H1 (cell line): ENCODE measurements around the gene CFAP100. TPM values are rescaled to one million over a fixed set of nuclear protein-coding genes. Genes with fewer than 3 reads are reported as not detected.

Experiments
- CTCF ChIA-PET: fragments of 300-600 bp; sonication (Branson Sonifier 250); formaldehyde crosslinking; loops from one replicate; lab custom pipeline; 2021; ENCODE audit not compliant: partially characterized antibody; lab: Charles Lee
- POLR2A ChIA-PET: fragments of 300-600 bp; sonication (Branson Sonifier 250); formaldehyde crosslinking; loops from one replicate; lab custom pipeline; 2021; ENCODE audit warnings: inconsistent platforms; ENCODE audit not compliant: partially characterized antibody; lab: Charles Lee
- DNase-seq, 2 experiments: peaks; one replicate each; pipeline versions ENCODE4 v3.0.0 to v3.0.0-alpha.2; 2010 to 2022; ENCODE audit warnings: low spot score in 2 of 2, low read depth in 1 of 2, mixed read lengths in 1 of 2
- FAIRE-seq: peaks from 2 replicates; lab custom pipeline; 2011; peaks lifted over from hg19 to GRCh38; lab: Jason Lieb, UNC
- H2AFZ ChIP-seq: 2 replicates; pipeline ENCODE4 v1.8.1; 2012; ENCODE audit warnings: low read length, inconsistent platforms
- H2AK5ac ChIP-seq: 2 replicates; pipeline ENCODE4 v1.6.1; 2013; ENCODE audit warnings: low read depth, low read length
- H2BK120ac ChIP-seq: replicated peaks from 2 replicates; pipeline ENCODE3; 2013; ENCODE audit warnings: low read depth, low read length, inconsistent platforms
- H2BK12ac ChIP-seq: 2 replicates; pipeline ENCODE4 v1.6.1; 2013; ENCODE audit warnings: low read depth, low read length
- H2BK15ac ChIP-seq: 2 replicates; pipeline ENCODE4 v1.6.1; 2013; ENCODE audit warnings: low read length
- H2BK20ac ChIP-seq: 2 replicates; pipeline ENCODE4 v1.6.1; 2013; ENCODE audit warnings: low read length
- H2BK5ac ChIP-seq: 2 replicates; pipeline ENCODE4 v1.6.1; 2013; ENCODE audit warnings: low read depth, low read length
- H3K14ac ChIP-seq: 2 replicates; pipeline ENCODE4 v1.6.1; 2013; ENCODE audit warnings: inconsistent platforms; ENCODE audit not compliant: insufficient read length
- H3K18ac ChIP-seq: 2 replicates; pipeline ENCODE4 v1.6.1; 2013; ENCODE audit warnings: low read length; ENCODE audit errors: extremely low read depth
- H3K23ac ChIP-seq: 2 replicates; pipeline ENCODE4 v1.6.1; 2013; ENCODE audit warnings: inconsistent platforms; ENCODE audit not compliant: insufficient read length
- H3K23me2 ChIP-seq: 2 replicates; pipeline ENCODE4 v1.6.1; 2013; ENCODE audit warnings: low read depth, low read length
- H3K27ac ChIP-seq: 2 replicates; pipeline ENCODE4 v1.6.1; 2011; ENCODE audit warnings: low read depth, low read length, inconsistent platforms
- H3K27me3 ChIP-seq, 4 experiments: replicated peaks in 1 of 4; 1 replicate in 1 of 4; 2 replicates in 3 of 4; pipeline versions ENCODE4 v1.6.1 to v1.8.1; 2011 to 2013; ENCODE audit warnings: low read length in 3 of 4, mild to moderate bottlenecking in 3 of 4, inconsistent platforms in 2 of 4, mixed read lengths in 2 of 4, moderate library complexity in 1 of 4; ENCODE audit not compliant: control insufficient read depth in 3 of 4, insufficient read depth in 3 of 4; ENCODE audit errors: extremely low read depth in 1 of 4
- H3K36me3 ChIP-seq, 4 experiments: 2 replicates each; pipeline versions ENCODE4 v1.6.1 to v1.8.1; 2011 to 2013; ENCODE audit warnings: mild to moderate bottlenecking in 4 of 4, low read length in 3 of 4, moderate library complexity in 2 of 4, control low read depth in 1 of 4, inconsistent platforms in 1 of 4; ENCODE audit not compliant: insufficient read depth in 4 of 4, control insufficient read depth in 2 of 4
- H3K4ac ChIP-seq: replicated peaks from 2 replicates; pipeline ENCODE3; 2013; ENCODE audit warnings: low read length, low read depth, mixed read lengths, inconsistent platforms; ENCODE audit not compliant: insufficient read length
- H3K4me1 ChIP-seq, 4 experiments: replicated peaks in 1 of 4; 1 replicate in 1 of 4; 2 replicates in 3 of 4; pipeline versions ENCODE4 v1.6.1 to v1.8.1; 2011 to 2013; ENCODE audit warnings: low read length in 3 of 4, inconsistent platforms in 2 of 4, mixed read lengths in 1 of 4; ENCODE audit not compliant: insufficient read depth in 4 of 4, control insufficient read depth in 3 of 4
- H3K4me2 ChIP-seq, 2 experiments: 2 replicates each; pipeline versions ENCODE4 v1.6.1 to v1.8.1; 2011 to 2013; ENCODE audit warnings: low read depth in 2 of 2, low read length in 2 of 2, control low read depth in 1 of 2, inconsistent platforms in 1 of 2, mild to moderate bottlenecking in 1 of 2; ENCODE audit not compliant: insufficient read depth in 1 of 2
- H3K4me3 ChIP-seq, 4 experiments: fragments of 200-600, 300-600 bp in 1 of 4; sonication (generic), shearing (Covaris generic), sonication (Bioruptor Twin) in 1 of 4; 2 replicates each; pipeline versions ENCODE4 v1.5.1 to v1.8.1; 2011 to 2016; ENCODE audit warnings: low read length in 4 of 4, low read depth in 3 of 4, control low read depth in 2 of 4, inconsistent platforms in 2 of 4, mild to moderate bottlenecking in 2 of 4, mixed read lengths in 1 of 4, moderate library complexity in 1 of 4; ENCODE audit not compliant: insufficient read depth in 2 of 4; ENCODE audit errors: extremely low read depth in 1 of 4
- H3K56ac ChIP-seq: replicated peaks from 2 replicates; pipeline ENCODE3; 2013; ENCODE audit warnings: low read depth, mild to moderate bottlenecking, mixed read lengths, low read length, inconsistent platforms; ENCODE audit not compliant: insufficient read length
- H3K79me1 ChIP-seq: 2 replicates; pipeline ENCODE4 v1.6.1; 2013; ENCODE audit warnings: low read depth, low read length, control low read depth
- H3K79me2 ChIP-seq, 2 experiments: 2 replicates each; pipeline versions ENCODE4 v1.6.1 to v1.8.1; 2012 to 2013; ENCODE audit warnings: low read length in 2 of 2, mild to moderate bottlenecking in 2 of 2, inconsistent platforms in 1 of 2; ENCODE audit not compliant: insufficient read depth in 2 of 2, control insufficient read depth in 1 of 2
- H3K9ac ChIP-seq, 4 experiments: replicated peaks in 1 of 4; 1 replicate in 1 of 4; 2 replicates in 3 of 4; pipeline versions ENCODE4 v1.6.1 to v1.8.1; 2011 to 2013; ENCODE audit warnings: low read depth in 3 of 4, low read length in 3 of 4, control low read depth in 2 of 4, mild to moderate bottlenecking in 2 of 4, moderate library complexity in 2 of 4, inconsistent platforms in 1 of 4; ENCODE audit errors: extremely low read depth in 1 of 4
- H3K9me3 ChIP-seq, 2 experiments: 2 replicates each; pipeline versions ENCODE4 v1.6.1 to v1.8.1; 2012 to 2013; ENCODE audit warnings: mild to moderate bottlenecking in 2 of 2, moderate library complexity in 2 of 2, control low read depth in 1 of 2, inconsistent platforms in 1 of 2, low read depth in 1 of 2, low read length in 1 of 2, mixed read lengths in 1 of 2; ENCODE audit not compliant: insufficient read depth in 2 of 2
- H4K20me1 ChIP-seq, 2 experiments: replicated peaks in 1 of 2; 2 replicates each; pipeline versions ENCODE3 to v1.8.1; 2011 to 2013; ENCODE audit warnings: inconsistent platforms in 2 of 2, low read length in 2 of 2, mild to moderate bottlenecking in 1 of 2; ENCODE audit not compliant: insufficient read depth in 2 of 2, control insufficient read depth in 1 of 2
- H4K5ac ChIP-seq: 2 replicates; pipeline ENCODE4 v1.6.1; 2013; ENCODE audit warnings: low read length, low read depth, mixed read lengths, inconsistent platforms; ENCODE audit not compliant: insufficient read length
- H4K8ac ChIP-seq: 2 replicates; pipeline ENCODE4 v1.8.0; 2013; ENCODE audit warnings: mild to moderate bottlenecking, moderate library complexity, low read length, inconsistent platforms; ENCODE audit not compliant: insufficient read depth; ENCODE audit errors: extremely low read depth
- H4K91ac ChIP-seq: replicated peaks from 2 replicates; pipeline ENCODE3; 2013; ENCODE audit warnings: low read length, mixed read lengths, inconsistent platforms; ENCODE audit not compliant: insufficient read length
- CHD1 ChIP-seq: IDR thresholded peaks from 2 replicates; pipeline ENCODE4 v1.6.1; 2012; ENCODE audit warnings: low read depth, low read length, improper control_type of control experiment
- CHD2 ChIP-seq: IDR thresholded peaks from 2 replicates; pipeline ENCODE4 v1.6.1; 2012; ENCODE audit warnings: low read length, improper control_type of control experiment
- EZH2 ChIP-seq: fragments of 200-600 bp; sonication (generic); IDR thresholded peaks from 2 replicates; pipeline ENCODE4 v1.7.1; 2012; ENCODE audit warnings: low read depth, mild to moderate bottlenecking, moderate library complexity, low read length, inconsistent platforms; ENCODE audit not compliant: severe bottlenecking
- GABPA ChIP-seq: IDR thresholded peaks from 2 replicates; pipeline ENCODE4 v1.6.1; 2011; ENCODE audit warnings: mild to moderate bottlenecking, low read length, moderate library complexity, borderline replicate concordance; ENCODE audit not compliant: insufficient read depth
- HDAC6 ChIP-seq: IDR thresholded peaks from one replicate; pipeline ENCODE4 v1.7.1; 2012; ENCODE audit warnings: low read depth, mild to moderate bottlenecking, inconsistent platforms, low read length, moderate library complexity
- KDM4A ChIP-seq: IDR thresholded peaks from one replicate; pipeline ENCODE4 v1.7.1; 2012; ENCODE audit warnings: low read depth, mild to moderate bottlenecking, moderate library complexity, low read length, inconsistent platforms; ENCODE audit not compliant: severe bottlenecking
- POU5F1 ChIP-seq: IDR thresholded peaks from 2 replicates; pipeline ENCODE4 v1.6.1; 2011; ENCODE audit warnings: low read depth, mild to moderate bottlenecking, low read length, moderate library complexity
- RFX5 ChIP-seq: IDR thresholded peaks from 2 replicates; pipeline ENCODE4 v1.6.1; 2011; ENCODE audit warnings: low read depth, low read length, improper control_type of control experiment, borderline replicate concordance
- RNF2 ChIP-seq: fragments of 200-900, 300-1000 bp; sonication (generic); IDR thresholded peaks from 2 replicates; pipeline ENCODE4 v1.7.1; 2016; ENCODE audit warnings: borderline replicate concordance, low read depth, mild to moderate bottlenecking, antibody characterized with exemption, low read length; ENCODE audit not compliant: poor library complexity, severe bottlenecking; ENCODE audit errors: missing control alignments
- SAP30 ChIP-seq: fragments of 300-600 bp; sonication (generic); IDR thresholded peaks from 2 replicates; pipeline ENCODE4 v1.7.1; 2012; ENCODE audit warnings: low read length, moderate library complexity, mild to moderate bottlenecking, inconsistent platforms; ENCODE audit not compliant: insufficient read depth, insufficient replicate concordance
- SP4 ChIP-seq: IDR thresholded peaks from 2 replicates; pipeline ENCODE4 v1.6.1; 2012; ENCODE audit warnings: low read length, inconsistent platforms
- TCF12 ChIP-seq: IDR thresholded peaks from 2 replicates; pipeline ENCODE4 v1.6.1; 2011; ENCODE audit warnings: low read depth, mild to moderate bottlenecking, low read length
- WGBS, 2 experiments: shearing (Covaris generic) in 1 of 2; methylation state at CpG; one replicate each; pipeline versions ENCODE4 v1.1.6 to v1.1.7; 2013 to 2015; ENCODE audit warnings: low lambda C conversion rate in 2 of 2, mixed read lengths in 2 of 2, inconsistent platforms in 1 of 2, low coverage in 1 of 2, missing lambda C conversion rate in 1 of 2; ENCODE audit not compliant: insufficient replicate concordance in 2 of 2, insufficient coverage in 1 of 2, insufficient read length in 1 of 2; ENCODE audit errors: extremely low coverage in 1 of 2, missing lambda C conversion rate in 1 of 2; 5-methylcytosine and 5-hydroxymethylcytosine counted together
- polyA plus RNA-seq, 7 experiments: library from polyadenylated mRNA; depleted of rRNA in 3 of 7; stranded (reverse) in 5 of 7; unstranded in 2 of 7; fragments of >200 nt in 5 of 7; fragments of 200-250 nt in 2 of 7; gene quantifications; 1 replicate in 5 of 7; 2 replicates in 1 of 7; 4 replicates in 1 of 7; pipeline versions ENCODE4 v1.2.1 to v1.2.3, GENCODE V29; 2011 to 2013; ENCODE audit warnings: missing spikeins in 2 of 7, mixed read lengths in 2 of 7
- total RNA-seq: library from RNA; stranded (reverse); fragmentation: NEBNext Ultra II Directional; extraction: Animal tissue kit (Norgen Biotek cat#: 25700); gene quantifications from 2 replicates; pipeline ENCODE4 v1.2.1, GENCODE V29; 2021
- TF ChIP-seq, protein P1 (sequence below): IDR thresholded peaks from 2 replicates; pipeline ENCODE4 v1.6.1; 2011; ENCODE audit warnings: low read depth, mild to moderate bottlenecking, low read length; ENCODE audit not compliant: insufficient read depth

The CFAP100 gene
- total and polyA plus RNA-seq, 2 of the 8 experiments (the other 6 are each of a cell fraction or from before 2014, with no cell fraction given): 0.17 TPM; not detected in 1

DNA sequence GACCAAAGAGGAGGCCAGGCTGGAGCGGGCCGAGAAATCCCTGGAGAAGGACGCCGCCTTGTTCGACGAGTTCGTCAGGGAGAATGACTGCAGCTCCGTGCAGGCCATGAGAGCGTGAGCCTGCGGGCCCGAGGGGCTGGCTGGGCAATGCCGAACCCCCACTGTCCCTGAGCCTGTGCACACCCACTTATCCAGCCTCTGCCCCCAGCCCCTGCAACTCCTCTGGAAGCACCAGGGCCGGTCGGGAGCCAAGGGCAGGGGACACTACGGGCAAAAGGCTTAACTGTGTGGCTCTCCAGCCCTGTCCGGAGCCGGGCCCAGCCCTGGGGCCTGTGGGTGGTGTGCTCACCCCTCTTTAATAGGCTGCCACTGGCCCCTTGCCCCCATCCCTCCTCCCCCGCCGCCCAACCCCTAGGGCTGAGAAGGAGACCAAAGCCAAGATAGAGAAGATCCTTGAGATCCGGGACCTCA, 24.0 kb downstream of the CFAP100 start:
- no peak overlapping the region for H3K4me3 ChIP-seq
- H3K36me3 ChIP-seq: no peaks in the 10 kb centered on the region
- H3K4me2 ChIP-seq: no peak overlapping the region
- H3K4ac ChIP-seq: no peak overlapping the region
- H3K27ac ChIP-seq: no peak overlapping the region
- H2BK120ac ChIP-seq: no peak overlapping the region
- H4K8ac ChIP-seq: peak overlapping the region; percentile 42; the same call in 1 of the 2 replicates
- whole genome bisulfite sequencing, 2 experiments: 99% methylated on average over 10 of the region's 20 CpGs; no CpG with 5 or more reads in 1 of the 2 experiments
- 0 out of 2 replicates have a peak overlapping the region, but pooled peaks have one; percentile 38 for H3K18ac ChIP-seq
- no peak overlapping the region for H2AK5ac ChIP-seq
- H3K14ac ChIP-seq: no peak overlapping the region
- FAIRE-seq (no peak), DNase-seq (no peak)
- peaks cover 0 to 7% (median 2%) of the 10 kb centered on the region in 4 experiments; a peak in 3 of 7 replicates for H3K4me1 ChIP-seq
- peak overlapping the region; percentile 73 for H4K91ac ChIP-seq
- H3K56ac ChIP-seq: no peak overlapping the region
- no peak overlapping the region for H3K23ac ChIP-seq
- no peak overlapping the region for H4K5ac ChIP-seq
- H2BK20ac ChIP-seq: peak overlapping the region; percentile 72; the same call in 1 of the 2 replicates
- no peak overlapping the region; the same call in 1 of the 2 replicates for H2BK5ac ChIP-seq
- H2BK15ac ChIP-seq: no peak overlapping the region
- no peaks in the 10 kb centered on the region for H4K20me1 ChIP-seq
- no peak overlapping the region for H3K9ac ChIP-seq
- peak overlapping the region; percentile 75; the same call in 1 of the 2 replicates for H2BK12ac ChIP-seq
- ChIA-PET POLR2A (no interaction called here), CTCF (interaction anchor here (2.5 kb wide), 1 partner anchor 23 kb away, joined by 7 read pairs; no protein-coding TSS in a partner anchor)
- no peaks in the 10 kb centered on the region for H3K9me3 ChIP-seq
- H3K79me2 ChIP-seq: no peaks in the 10 kb centered on the region
- H3K79me1 ChIP-seq: no peaks in the 10 kb centered on the region
- H2AFZ ChIP-seq: no peak overlapping the region
- H3K23me2 ChIP-seq: no peaks in the 10 kb centered on the region
- H3K27me3 ChIP-seq: no peaks in the 10 kb centered on the region; a peak in 1 of 7 replicates
- TF ChIP-seq HDAC6 (no peak), GABPA (no peak), EZH2 (no peak), CHD1 (no peak), SAP30 (no peak), CHD2 (no peak), KDM4A (no peak), TCF12 (no peak), SP4 (no peak), RNF2 (no peak), POU5F1 (no peak), RFX5 (no peak)
- TF ChIP-seq, protein P1, sequence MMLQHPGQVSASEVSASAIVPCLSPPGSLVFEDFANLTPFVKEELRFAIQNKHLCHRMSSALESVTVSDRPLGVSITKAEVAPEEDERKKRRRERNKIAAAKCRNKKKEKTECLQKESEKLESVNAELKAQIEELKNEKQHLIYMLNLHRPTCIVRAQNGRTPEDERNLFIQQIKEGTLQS: no peak
